Astrocyte of the spinal cord (primary cell): ENCODE data around the gene PDE9A.

ENCODE experiments used
- DNase-seq: peaks from one replicate; pipeline ENCODE4 v3.0.0; 2011; ENCODE audit warnings: low read depth, low spot score
- H3K4me3 ChIP-seq: 2 replicates; pipeline ENCODE4 v1.5.1; 2011; ENCODE audit warnings: low read depth, mild to moderate bottlenecking, low read length, moderate library complexity
- CTCF ChIP-seq: IDR thresholded peaks from 2 replicates; pipeline ENCODE4 v1.5.1; 2012; ENCODE audit warnings: low read depth, mild to moderate bottlenecking, low read length, inconsistent platforms
- in situ Hi-C: cut with HindIII; loops from 2 replicates; pipeline ENCODE4 v1.10.0; 2017; ENCODE audit warnings: low sequenced_read_pairs

The PDE9A gene

DNA sequence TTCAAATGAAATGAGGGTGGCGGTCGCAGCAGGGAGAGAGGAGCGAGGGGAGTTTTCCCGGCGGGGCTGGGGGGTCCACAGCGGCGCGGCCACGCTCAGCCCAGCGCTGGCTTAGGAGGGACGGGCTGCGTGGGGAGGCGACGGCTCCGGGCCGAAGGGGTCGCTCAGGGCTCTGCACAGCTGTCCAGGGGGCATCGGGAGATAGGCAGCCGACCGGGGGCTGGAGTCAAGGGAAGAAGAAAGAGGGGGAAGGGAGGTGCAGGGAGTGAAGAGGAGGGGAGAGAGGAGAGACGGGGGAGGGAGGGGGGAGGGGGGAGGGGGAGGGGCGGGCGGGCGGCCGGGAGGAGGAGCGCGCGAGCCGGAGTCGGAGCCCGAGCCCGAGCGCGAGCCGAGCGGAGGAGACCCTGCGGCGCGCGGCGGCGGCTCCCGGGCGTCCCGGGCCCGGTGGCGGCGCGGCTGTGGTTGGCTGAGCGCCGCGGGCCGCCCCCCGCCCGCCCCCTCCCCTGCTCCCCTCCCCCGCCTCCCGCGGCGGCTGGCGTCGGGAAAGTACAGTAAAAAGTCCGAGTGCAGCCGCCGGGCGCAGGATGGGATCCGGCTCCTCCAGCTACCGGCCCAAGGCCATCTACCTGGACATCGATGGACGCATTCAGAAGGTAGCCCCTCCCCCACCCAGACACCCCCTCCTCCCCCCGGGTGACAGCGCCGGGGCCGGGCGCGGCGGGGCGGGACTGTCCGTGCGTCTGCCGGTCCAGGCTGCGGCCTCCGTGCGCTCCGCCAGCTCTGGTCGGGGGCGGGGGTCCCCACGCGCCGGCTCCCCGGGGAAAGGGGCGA lies at the start of gene PDE9A:
Gene PDE9A (plus strand): TSS at position 391 of the 831 bp plus-strand sequence. CDS start 194 bp downstream, at position 585.
- no peak for DNase-seq
- H3K4me3 ChIP-seq, result no peak within 1 kb of the TSS
- in situ Hi-C loops, result no loop called here
- TF ChIP-seq CTCF, result no peak

DNA sequence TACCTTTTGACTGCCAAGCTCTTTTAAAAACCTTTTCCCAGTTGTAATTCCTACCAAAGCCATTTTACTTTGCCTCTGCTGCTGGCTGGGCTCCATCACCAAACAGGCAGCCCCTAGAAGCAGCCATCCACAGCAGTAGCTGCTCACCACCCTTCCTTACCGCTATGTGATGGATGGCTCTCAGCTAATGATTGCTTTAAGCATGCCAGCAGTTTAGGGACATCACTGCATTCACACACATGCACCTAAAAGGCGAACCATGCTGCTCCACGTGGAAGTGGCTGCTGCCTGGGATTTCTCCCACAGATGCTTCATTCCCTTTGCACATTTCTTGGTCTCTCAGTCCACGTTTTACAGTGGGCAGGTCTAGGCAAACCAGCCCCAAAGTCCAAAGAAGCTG lies 46.3 kb upstream of the PDE9A start:
- no peak for DNase-seq
- TF ChIP-seq CTCF, result no peak
- no peak overlapping the region for H3K4me3 ChIP-seq
- in situ Hi-C loops, result no loop called here

DNA sequence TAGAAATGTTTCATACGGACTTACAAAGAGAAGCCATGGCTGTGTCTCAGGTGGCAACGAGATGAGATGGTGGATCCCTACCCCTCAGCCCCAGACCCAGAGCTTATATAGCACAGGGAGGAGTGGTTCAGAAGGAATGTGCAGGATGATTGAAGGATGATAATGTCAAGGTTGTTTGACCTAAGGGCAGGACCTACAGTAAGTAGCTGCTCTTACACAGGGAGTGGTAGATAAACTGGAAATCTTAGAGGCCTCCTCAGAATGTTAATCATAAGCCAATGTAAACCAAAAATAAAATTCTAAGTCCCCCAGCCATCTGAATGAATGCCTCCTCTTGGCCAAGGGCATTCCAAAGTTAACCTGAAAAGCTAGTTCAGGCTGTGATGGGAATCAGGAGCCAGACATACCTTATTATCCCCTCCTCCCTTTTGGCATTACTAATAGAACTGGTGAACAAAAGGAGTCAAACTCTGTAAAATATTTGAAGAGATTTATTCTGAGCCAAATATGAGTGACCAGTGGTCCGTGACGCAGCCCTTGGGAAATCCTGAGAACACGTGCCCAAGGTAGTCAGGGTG lies 45.8 kb upstream of the PDE9A start:
- no peak for DNase-seq
- TF ChIP-seq CTCF, result no peak
- in situ Hi-C loops, result no loop called here
- H3K4me3 ChIP-seq, result no peak overlapping the region

DNA sequence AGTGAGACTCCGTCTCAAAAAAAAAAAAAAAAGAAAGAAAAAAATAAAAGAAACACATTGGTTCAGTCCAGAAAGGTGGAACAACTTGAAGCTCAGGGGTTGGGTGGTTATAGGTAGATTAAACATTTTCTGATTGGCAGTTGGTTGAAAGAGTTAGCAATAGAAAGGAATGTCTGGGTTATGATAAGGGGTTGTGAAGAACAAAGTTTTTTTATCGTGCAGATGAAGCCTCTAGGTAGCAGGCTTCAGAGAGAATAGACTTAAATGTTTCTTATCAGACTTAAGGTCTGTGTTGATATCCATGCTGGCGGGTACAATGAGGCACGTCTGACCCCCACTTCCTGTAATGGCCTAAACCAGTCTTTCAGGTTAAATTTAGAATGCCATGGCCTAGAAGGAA lies 45.0 kb upstream of the PDE9A start:
- in situ Hi-C loops, result no loop called here
- no peak overlapping the region for H3K4me3 ChIP-seq
- TF ChIP-seq CTCF, result no peak
- DNase-seq, result no peak

- H3K4me3 ChIP-seq, result no peak overlapping the region
- in situ Hi-C loops, result no loop called here
- TF ChIP-seq CTCF, result no peak
- DNase-seq, result no peak
Observed at GRCh38 chr21:42609811-42610210, 43.6 kb upstream of the PDE9A start.

DNA sequence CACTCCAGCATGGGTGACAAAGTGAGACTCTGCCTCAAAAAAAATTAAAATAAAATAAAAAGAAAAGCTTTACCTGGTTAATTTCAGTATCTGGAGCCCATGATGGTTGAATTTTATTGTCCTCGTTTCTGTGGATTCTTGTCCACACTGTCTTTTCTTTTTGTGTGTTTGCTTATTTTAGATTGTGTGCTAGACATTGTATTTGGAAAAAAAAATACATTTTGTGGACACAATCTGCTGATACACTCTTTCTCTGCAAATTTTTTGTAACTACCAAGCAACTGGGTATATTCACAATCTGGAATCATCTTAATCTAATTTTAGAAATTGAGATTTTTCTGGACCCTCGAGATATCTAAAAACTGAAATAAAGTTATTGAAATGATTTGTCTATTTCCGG lies 41.6 kb upstream of the PDE9A start:
- no peak for TF ChIP-seq CTCF
- no peak for DNase-seq
- in situ Hi-C loops, result no loop called here
- H3K4me3 ChIP-seq, result no peak overlapping the region
